22Rv1 (cell line): Measurements from ENCODE around the gene VARS2.

ENCODE experiments used
- CTCF ChIP-seq: fragments of 450-650 bp; IDR thresholded peaks from 2 replicates; pipeline ENCODE4 v1.5.1; 2017; ENCODE audit warnings: mild to moderate bottlenecking
- ZFX ChIP-seq: fragments of 450-650 bp; IDR thresholded peaks from 2 replicates; pipeline ENCODE4 v1.6.1; 2017; ENCODE audit warnings: antibody characterized with exemption, borderline replicate concordance

- no peak for TF ChIP-seq CTCF
- TF ChIP-seq ZFX, result no peak
These were observed 340 bp upstream of the VARS2 start for GRCh38 chr6:30913721-30914075.
